WTC11 (cell line): ENCODE measurements around the gene GADL1. TPM values are rescaled to one million over a fixed set of nuclear protein-coding genes. Genes with fewer than 3 reads are reported as not detected.

Experiments used
- ATAC-seq: fragments of 200-7000 bp; cut with Tn5 transposase; 2 replicates; pipeline ENCODE4 v1.10.0; 2021; ENCODE audit warnings: mild to moderate bottlenecking, moderate library complexity
- CTCF ChIA-PET: fragments of 300-600 bp; sonication (Branson Sonifier 250); formaldehyde crosslinking; loops from one replicate; lab custom pipeline; 2021; ENCODE audit warnings: antibody characterized with exemption; lab: Charles Lee
- POLR2A ChIA-PET: fragments of 350-600 bp; sonication (Branson Sonifier 250); formaldehyde crosslinking; loops from one replicate; lab custom pipeline; 2021; ENCODE audit warnings: antibody characterized with exemption; lab: Charles Lee
- DNase-seq: peaks from one replicate; pipeline ENCODE4 v3.0.0; 2021; ENCODE audit warnings: low spot score
- H3K27ac Mint-ChIP-seq: 2 replicates; pipeline ENCODE4 v1.8.0; 2021; ENCODE audit warnings: mixed read lengths
- H3K27me3 Mint-ChIP-seq: 2 replicates; pipeline ENCODE4 v1.8.0; 2021; ENCODE audit warnings: low read depth, mild to moderate bottlenecking, moderate library complexity, mixed read lengths
- H3K36me3 Mint-ChIP-seq: 2 replicates; pipeline ENCODE4 v1.8.0; 2021; ENCODE audit warnings: mixed read lengths
- H3K4me1 Mint-ChIP-seq: 2 replicates; pipeline ENCODE4 v1.8.0; 2022; ENCODE audit warnings: mixed read lengths
- H3K4me3 Mint-ChIP-seq: 2 replicates; pipeline ENCODE4 v1.8.0; 2021; ENCODE audit warnings: mild to moderate bottlenecking, moderate library complexity, mixed read lengths
- H3K9me3 Mint-ChIP-seq: 2 replicates; pipeline ENCODE4 v1.8.0; 2021; ENCODE audit warnings: mixed read lengths
- CBFB ChIP-seq: sonication (generic); formaldehyde crosslinking; IDR thresholded peaks from 2 replicates; pipeline ENCODE4 v1.8.1; 2022; ENCODE audit warnings: mild to moderate bottlenecking, low read depth, missing genetic modification reagents
- CREB1 ChIP-seq: sonication (generic); formaldehyde crosslinking; IDR thresholded peaks from 2 replicates; pipeline ENCODE4 v1.8.0; 2023; ENCODE audit warnings: mild to moderate bottlenecking, missing genetic modification reagents
- FOXP1 ChIP-seq: sonication (generic); formaldehyde crosslinking; IDR thresholded peaks from 2 replicates; pipeline ENCODE4 v1.8.0; 2022; ENCODE audit warnings: missing genetic modification reagents, mild to moderate bottlenecking, moderate library complexity, borderline replicate concordance
- GRHL2 ChIP-seq: fragments of 250-450 bp; sonication (Bioruptor Pico); IDR thresholded peaks from 2 replicates; pipeline ENCODE4 v1.8.0; 2022; ENCODE audit warnings: mild to moderate bottlenecking, moderate library complexity; ENCODE audit not compliant: insufficient replicate concordance, severe bottlenecking
- NFE2L1 ChIP-seq: sonication (generic); formaldehyde crosslinking; IDR thresholded peaks from 2 replicates; pipeline ENCODE4 v1.8.1; 2023; ENCODE audit warnings: missing genetic modification reagents
- RORB ChIP-seq: fragments of 250-450 bp; sonication (Bioruptor Pico); IDR thresholded peaks from 2 replicates; pipeline ENCODE4 v1.9.0; 2021; ENCODE audit warnings: mild to moderate bottlenecking
- ZNF121 ChIP-seq: sonication (generic); formaldehyde crosslinking; IDR thresholded peaks from 2 replicates; pipeline ENCODE4 v1.8.0; 2023; ENCODE audit warnings: missing genetic modification reagents
- ZNF232 ChIP-seq: sonication (generic); formaldehyde crosslinking; IDR thresholded peaks from 2 replicates; pipeline ENCODE4 v1.8.0; 2022; ENCODE audit warnings: mild to moderate bottlenecking, missing genetic modification reagents
- total RNA-seq: library from RNA; stranded (reverse); gene quantifications from 3 replicates; pipeline ENCODE4 v1.2.3, GENCODE V29; 2021
- TF ChIP-seq, protein P1 (sequence below): sonication (generic); formaldehyde crosslinking; conservative IDR thresholded peaks from 2 replicates; pipeline ENCODE4 v1.8.1; 2022; ENCODE audit warnings: mild to moderate bottlenecking, missing genetic modification reagents
- TF ChIP-seq, protein P2 (sequence below): sonication (generic); formaldehyde crosslinking; IDR thresholded peaks from 2 replicates; pipeline ENCODE4 v1.8.1; 2023; ENCODE audit warnings: mild to moderate bottlenecking, missing genetic modification reagents, borderline replicate concordance
- TF ChIP-seq, protein P3 (sequence below): sonication (generic); formaldehyde crosslinking; IDR thresholded peaks from 2 replicates; pipeline ENCODE4 v1.8.0; 2022; ENCODE audit warnings: mild to moderate bottlenecking, missing genetic modification reagents
- TF ChIP-seq, protein P4 (sequence below): sonication (generic); formaldehyde crosslinking; IDR thresholded peaks from 2 replicates; pipeline ENCODE4 v1.8.0; 2023; ENCODE audit warnings: missing genetic modification reagents, mild to moderate bottlenecking, borderline replicate concordance
- TF ChIP-seq, protein P5 (sequence below): fragments of 250-450 bp; sonication (Bioruptor Pico); IDR thresholded peaks from 2 replicates; pipeline ENCODE4 v1.9.0; 2021; ENCODE audit warnings: mild to moderate bottlenecking

Gene GADL1
- total RNA-seq, 1 experiment from 2014 or later: 0.15 TPM

DNA sequence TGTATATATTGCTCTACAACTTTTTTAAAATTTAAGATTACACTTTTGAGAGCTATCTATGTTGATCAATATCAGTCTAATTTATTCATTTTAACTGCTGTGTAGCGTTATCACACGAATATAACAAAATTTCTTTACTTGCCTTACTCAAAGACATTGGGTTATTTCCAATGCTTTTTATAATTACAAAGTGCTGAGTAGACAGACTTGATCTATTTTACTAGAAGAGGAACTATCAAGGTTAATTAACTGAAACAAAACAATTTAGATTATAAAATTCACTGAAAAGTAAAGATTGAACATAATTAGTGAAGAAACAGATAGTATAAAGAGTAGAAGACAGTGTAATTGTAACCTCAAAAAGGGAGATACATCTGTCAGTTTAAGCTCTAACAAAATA is 182.6 kb downstream of the GADL1 start (continued):
- TF ChIP-seq, protein P1, sequence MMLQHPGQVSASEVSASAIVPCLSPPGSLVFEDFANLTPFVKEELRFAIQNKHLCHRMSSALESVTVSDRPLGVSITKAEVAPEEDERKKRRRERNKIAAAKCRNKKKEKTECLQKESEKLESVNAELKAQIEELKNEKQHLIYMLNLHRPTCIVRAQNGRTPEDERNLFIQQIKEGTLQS (CRISPR knock-in tag): no peak
- no peak for TF ChIP-seq CREB1 (CRISPR knock-in tag)
- TF ChIP-seq NFE2L1 (CRISPR knock-in tag): no peak
- no peak for TF ChIP-seq GRHL2
- TF ChIP-seq, protein P2, sequence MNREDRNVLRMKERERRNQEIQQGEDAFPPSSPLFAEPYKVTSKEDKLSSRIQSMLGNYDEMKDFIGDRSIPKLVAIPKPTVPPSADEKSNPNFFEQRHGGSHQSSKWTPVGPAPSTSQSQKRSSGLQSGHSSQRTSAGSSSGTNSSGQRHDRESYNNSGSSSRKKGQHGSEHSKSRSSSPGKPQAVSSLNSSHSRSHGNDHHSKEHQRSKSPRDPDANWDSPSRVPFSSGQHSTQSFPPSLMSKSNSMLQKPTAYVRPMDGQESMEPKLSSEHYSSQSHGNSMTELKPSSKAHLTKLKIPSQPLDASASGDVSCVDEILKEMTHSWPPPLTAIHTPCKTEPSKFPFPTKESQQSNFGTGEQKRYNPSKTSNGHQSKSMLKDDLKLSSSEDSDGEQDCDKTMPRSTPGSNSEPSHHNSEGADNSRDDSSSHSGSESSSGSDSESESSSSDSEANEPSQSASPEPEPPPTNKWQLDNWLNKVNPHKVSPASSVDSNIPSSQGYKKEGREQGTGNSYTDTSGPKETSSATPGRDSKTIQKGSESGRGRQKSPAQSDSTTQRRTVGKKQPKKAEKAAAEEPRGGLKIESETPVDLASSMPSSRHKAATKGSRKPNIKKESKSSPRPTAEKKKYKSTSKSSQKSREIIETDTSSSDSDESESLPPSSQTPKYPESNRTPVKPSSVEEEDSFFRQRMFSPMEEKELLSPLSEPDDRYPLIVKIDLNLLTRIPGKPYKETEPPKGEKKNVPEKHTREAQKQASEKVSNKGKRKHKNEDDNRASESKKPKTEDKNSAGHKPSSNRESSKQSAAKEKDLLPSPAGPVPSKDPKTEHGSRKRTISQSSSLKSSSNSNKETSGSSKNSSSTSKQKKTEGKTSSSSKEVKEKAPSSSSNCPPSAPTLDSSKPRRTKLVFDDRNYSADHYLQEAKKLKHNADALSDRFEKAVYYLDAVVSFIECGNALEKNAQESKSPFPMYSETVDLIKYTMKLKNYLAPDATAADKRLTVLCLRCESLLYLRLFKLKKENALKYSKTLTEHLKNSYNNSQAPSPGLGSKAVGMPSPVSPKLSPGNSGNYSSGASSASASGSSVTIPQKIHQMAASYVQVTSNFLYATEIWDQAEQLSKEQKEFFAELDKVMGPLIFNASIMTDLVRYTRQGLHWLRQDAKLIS: no peak
- TF ChIP-seq, protein P3, sequence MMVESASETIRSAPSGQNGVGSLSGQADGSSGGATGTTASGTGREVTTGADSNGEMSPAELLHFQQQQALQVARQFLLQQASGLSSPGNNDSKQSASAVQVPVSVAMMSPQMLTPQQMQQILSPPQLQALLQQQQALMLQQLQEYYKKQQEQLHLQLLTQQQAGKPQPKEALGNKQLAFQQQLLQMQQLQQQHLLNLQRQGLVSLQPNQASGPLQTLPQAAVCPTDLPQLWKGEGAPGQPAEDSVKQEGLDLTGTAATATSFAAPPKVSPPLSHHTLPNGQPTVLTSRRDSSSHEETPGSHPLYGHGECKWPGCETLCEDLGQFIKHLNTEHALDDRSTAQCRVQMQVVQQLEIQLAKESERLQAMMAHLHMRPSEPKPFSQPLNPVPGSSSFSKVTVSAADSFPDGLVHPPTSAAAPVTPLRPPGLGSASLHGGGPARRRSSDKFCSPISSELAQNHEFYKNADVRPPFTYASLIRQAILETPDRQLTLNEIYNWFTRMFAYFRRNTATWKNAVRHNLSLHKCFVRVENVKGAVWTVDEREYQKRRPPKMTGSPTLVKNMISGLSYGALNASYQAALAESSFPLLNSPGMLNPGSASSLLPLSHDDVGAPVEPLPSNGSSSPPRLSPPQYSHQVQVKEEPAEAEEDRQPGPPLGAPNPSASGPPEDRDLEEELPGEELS: no peak
- TF ChIP-seq, protein P4, sequence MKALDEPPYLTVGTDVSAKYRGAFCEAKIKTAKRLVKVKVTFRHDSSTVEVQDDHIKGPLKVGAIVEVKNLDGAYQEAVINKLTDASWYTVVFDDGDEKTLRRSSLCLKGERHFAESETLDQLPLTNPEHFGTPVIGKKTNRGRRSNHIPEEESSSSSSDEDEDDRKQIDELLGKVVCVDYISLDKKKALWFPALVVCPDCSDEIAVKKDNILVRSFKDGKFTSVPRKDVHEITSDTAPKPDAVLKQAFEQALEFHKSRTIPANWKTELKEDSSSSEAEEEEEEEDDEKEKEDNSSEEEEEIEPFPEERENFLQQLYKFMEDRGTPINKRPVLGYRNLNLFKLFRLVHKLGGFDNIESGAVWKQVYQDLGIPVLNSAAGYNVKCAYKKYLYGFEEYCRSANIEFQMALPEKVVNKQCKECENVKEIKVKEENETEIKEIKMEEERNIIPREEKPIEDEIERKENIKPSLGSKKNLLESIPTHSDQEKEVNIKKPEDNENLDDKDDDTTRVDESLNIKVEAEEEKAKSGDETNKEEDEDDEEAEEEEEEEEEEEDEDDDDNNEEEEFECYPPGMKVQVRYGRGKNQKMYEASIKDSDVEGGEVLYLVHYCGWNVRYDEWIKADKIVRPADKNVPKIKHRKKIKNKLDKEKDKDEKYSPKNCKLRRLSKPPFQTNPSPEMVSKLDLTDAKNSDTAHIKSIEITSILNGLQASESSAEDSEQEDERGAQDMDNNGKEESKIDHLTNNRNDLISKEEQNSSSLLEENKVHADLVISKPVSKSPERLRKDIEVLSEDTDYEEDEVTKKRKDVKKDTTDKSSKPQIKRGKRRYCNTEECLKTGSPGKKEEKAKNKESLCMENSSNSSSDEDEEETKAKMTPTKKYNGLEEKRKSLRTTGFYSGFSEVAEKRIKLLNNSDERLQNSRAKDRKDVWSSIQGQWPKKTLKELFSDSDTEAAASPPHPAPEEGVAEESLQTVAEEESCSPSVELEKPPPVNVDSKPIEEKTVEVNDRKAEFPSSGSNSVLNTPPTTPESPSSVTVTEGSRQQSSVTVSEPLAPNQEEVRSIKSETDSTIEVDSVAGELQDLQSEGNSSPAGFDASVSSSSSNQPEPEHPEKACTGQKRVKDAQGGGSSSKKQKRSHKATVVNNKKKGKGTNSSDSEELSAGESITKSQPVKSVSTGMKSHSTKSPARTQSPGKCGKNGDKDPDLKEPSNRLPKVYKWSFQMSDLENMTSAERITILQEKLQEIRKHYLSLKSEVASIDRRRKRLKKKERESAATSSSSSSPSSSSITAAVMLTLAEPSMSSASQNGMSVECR (CRISPR knock-in tag): no peak
- TF ChIP-seq, all 79 proteins: peak for 0

DNA sequence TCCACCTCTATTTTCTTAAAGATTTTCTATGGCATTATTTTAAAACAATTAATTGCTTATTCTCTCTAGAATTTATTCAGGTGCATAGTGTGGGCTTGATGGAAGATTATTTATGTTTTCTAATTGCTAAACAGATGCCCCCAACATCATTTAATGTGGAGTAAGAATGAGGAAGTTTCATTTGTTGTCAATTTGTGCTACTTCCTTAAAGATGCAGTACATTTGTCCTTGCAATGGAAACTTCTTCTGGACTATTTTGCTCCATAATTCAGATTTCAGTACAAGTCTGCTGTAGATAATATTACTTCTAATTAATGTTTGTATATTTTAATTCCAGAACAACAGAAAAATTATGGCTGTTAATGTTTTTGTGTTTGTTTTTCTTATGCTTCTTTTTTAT is 183.3 kb downstream of the GADL1 start:
- ChIA-PET POLR2A (no interaction called here), CTCF (no interaction called here)
- DNase-seq (no peak), ATAC-seq (no peak)
- TF ChIP-seq CBFB (CRISPR knock-in tag): no peak
- no peak for TF ChIP-seq ZNF232
- TF ChIP-seq ZNF121 (CRISPR knock-in tag): no peak
- no peak for TF ChIP-seq RORB (CRISPR knock-in tag)
- no peak for TF ChIP-seq NFE2L1 (CRISPR knock-in tag)
- TF ChIP-seq, protein P5, sequence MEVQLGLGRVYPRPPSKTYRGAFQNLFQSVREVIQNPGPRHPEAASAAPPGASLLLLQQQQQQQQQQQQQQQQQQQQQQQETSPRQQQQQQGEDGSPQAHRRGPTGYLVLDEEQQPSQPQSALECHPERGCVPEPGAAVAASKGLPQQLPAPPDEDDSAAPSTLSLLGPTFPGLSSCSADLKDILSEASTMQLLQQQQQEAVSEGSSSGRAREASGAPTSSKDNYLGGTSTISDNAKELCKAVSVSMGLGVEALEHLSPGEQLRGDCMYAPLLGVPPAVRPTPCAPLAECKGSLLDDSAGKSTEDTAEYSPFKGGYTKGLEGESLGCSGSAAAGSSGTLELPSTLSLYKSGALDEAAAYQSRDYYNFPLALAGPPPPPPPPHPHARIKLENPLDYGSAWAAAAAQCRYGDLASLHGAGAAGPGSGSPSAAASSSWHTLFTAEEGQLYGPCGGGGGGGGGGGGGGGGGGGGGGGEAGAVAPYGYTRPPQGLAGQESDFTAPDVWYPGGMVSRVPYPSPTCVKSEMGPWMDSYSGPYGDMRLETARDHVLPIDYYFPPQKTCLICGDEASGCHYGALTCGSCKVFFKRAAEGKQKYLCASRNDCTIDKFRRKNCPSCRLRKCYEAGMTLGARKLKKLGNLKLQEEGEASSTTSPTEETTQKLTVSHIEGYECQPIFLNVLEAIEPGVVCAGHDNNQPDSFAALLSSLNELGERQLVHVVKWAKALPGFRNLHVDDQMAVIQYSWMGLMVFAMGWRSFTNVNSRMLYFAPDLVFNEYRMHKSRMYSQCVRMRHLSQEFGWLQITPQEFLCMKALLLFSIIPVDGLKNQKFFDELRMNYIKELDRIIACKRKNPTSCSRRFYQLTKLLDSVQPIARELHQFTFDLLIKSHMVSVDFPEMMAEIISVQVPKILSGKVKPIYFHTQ (CRISPR knock-in tag): no peak
- TF ChIP-seq FOXP1 (CRISPR knock-in tag): no peak
- H3K27me3 Mint-ChIP-seq: peaks cover 5% of the 10 kb centered on the region; the same call in 1 of the 2 replicates
- H3K4me1 Mint-ChIP-seq: peaks cover 6% of the 10 kb centered on the region
- peaks cover 13% of the 10 kb centered on the region for H3K36me3 Mint-ChIP-seq
- peaks cover 21% of the 10 kb centered on the region for H3K9me3 Mint-ChIP-seq
- no peak overlapping the region for H3K27ac Mint-ChIP-seq
- no peak overlapping the region for H3K4me3 Mint-ChIP-seq
